NOMO-1 treated with dmso at 0.1 percent for 144 hours (cell line): ENCODE measurements around the gene MYBL2.
"Not testable (repeated sequence)": the region's sequence is repeated elsewhere in the genome, so short reads cannot be mapped to it uniquely, and the experiment has no call there.

Experiments used
- DNase-seq: peaks from one replicate; lab custom pipeline; 2025; ENCODE audit not compliant: unreplicated experiment; lab: John Stamatoyannopoulos, UW

MYBL2 gene

GRCh38 chr20:43666376-43667328, at the start of gene MYBL2:
MYBL2 (plus strand) TSS chr20:43667114; CDS start chr20:43667284, 170 bp downstream.
- peak; percentile 34 for DNase-seq

- no peak for DNase-seq
Observed at GRCh38 chr20:43631598-43631997, 35.3 kb upstream of the MYBL2 start.

- DNase-seq, result no peak
Observed at GRCh38 chr20:43636429-43636828, 30.5 kb upstream of the MYBL2 start.

- no peak for DNase-seq
Observed at GRCh38 chr20:43642548-43642947, 24.4 kb upstream of the MYBL2 start.

GRCh38 chr20:43650997-43651525, 15.9 kb upstream of the MYBL2 start:
- no peak for DNase-seq

- DNase-seq, result not testable (repeated sequence)
Observed at GRCh38 chr20:43651650-43652184, 15.2 kb upstream of the MYBL2 start.

- no peak for DNase-seq
Observed at GRCh38 chr20:43653966-43654365, 12.9 kb upstream of the MYBL2 start.

GRCh38 chr20:43655176-43655575, 11.7 kb upstream of the MYBL2 start:
- DNase-seq, result not testable (repeated sequence)

GRCh38 chr20:43655937-43656336, 11.0 kb upstream of the MYBL2 start:
- no peak for DNase-seq

GRCh38 chr20:43658069-43658722, 8.7 kb upstream of the MYBL2 start:
- DNase-seq, result no peak

GRCh38 chr20:43658723-43659419, 8.0 kb upstream of the MYBL2 start:
- no peak for DNase-seq

- no peak for DNase-seq
Observed at GRCh38 chr20:43662943-43663655, 3.8 kb upstream of the MYBL2 start.

GRCh38 chr20:43665466-43666176, 1.3 kb upstream of the MYBL2 start:
- no peak for DNase-seq

- no peak for DNase-seq
Observed at GRCh38 chr20:43667341-43668132, 623 bp downstream of the MYBL2 start.

- DNase-seq, result no peak
Observed at GRCh38 chr20:43669332-43669731, 2.4 kb downstream of the MYBL2 start.

- no peak for DNase-seq
Observed at GRCh38 chr20:43670423-43670822, 3.5 kb downstream of the MYBL2 start.

- no peak for DNase-seq
Observed at GRCh38 chr20:43676368-43676767, 9.5 kb downstream of the MYBL2 start.

- DNase-seq, result no peak
Observed at GRCh38 chr20:43680981-43681380, 14.1 kb downstream of the MYBL2 start.

GRCh38 chr20:43681468-43681942, 14.6 kb downstream of the MYBL2 start:
- DNase-seq, result no peak
